ENCODE measurements around the gene SPG7. TPM values are rescaled to one million over a fixed set of nuclear protein-coding genes. Genes with fewer than 3 reads are reported as not detected.

The SPG7 gene
- total and polyA plus RNA-seq, 4 donors: 34.5 to 102 (median 49.5) TPM

DNA sequence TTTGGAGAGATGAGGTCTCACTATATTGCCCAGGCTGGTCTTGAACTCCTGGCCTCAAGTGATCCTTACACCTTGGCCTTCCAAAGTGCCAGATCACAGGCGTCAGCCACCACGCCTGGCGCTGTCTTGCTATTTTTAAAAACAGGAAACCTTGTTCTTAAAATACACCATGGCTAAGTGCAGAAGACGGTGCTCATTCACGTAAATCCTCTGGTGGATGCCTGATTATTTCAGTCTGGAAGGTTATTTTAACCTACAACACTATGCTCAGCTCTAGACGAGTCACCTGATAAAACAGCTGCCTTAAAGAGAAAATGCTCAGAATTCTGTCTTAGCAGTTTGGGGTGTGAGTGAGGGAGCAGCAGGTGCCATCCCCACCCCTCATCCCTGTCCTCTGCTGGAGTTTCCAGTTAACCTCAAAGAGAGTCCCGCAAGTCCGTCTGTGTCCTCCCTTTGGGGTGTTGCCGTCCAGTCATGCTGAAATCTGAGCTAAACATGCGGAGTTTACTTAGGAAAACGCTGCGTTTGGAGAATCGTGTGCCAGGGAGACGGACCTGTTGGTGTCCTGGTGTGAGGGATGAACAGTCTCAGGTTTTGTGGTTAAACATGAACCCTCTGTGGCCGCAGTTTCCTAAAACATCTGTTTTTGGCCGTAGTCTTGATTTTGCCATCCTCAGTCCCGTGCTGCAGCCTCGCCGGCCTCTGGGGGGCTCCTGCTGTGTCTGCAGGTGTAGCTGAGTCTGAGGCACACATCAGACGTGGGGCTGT, 17.1 kb downstream of the SPG7 start:
- no peak overlapping the region for H3K9ac ChIP-seq (ENCODE audit: low read depth in 1 of 2, low read length in 2 of 2)
- 82% methylated on average over 20 of the region's 20 CpGs for WGBS
- no peak for DNase-seq (ENCODE audit: low spot score)

DNA sequence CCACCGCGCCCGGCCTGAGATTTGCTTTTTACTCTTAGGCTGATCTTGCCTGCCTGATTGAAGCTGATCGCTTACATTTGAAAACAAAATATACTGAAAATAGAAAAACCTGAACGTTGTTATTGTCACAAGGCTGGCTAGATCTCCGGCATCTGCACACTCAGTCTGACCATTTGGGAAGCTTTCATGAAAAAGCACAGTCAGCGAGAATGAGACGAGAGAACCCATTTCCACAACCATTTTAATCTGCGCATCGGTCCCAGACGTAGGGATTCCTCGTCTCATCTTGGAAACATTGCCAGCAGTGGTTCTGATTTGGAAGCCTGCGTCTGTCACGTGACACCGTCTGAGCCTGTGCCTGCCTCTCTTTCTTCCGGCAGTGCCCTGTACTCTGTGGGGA, 20.9 kb downstream of the SPG7 start:
- Histone ChIP-seq H3K4me1 (ENCODE audit: control insufficient read depth in 4 of 4, insufficient read depth in 4 of 4, low read length in 3 of 4) (peaks cover 0 to 7% (median 3%) of the 10 kb centered on the region in 4 donors), H3K27ac (ENCODE audit: low read depth in 1 of 2, low read length in 2 of 2) (no peak overlapping the region), H3K4me3 (ENCODE audit: low read depth in 1 of 3, low read length in 3 of 3) (no peak overlapping the region), H3K27me3 (ENCODE audit: control insufficient read depth in 4 of 4, insufficient read depth in 4 of 4, low read length in 3 of 4) (no peaks in the 10 kb centered on the region), H3K9me3 (ENCODE audit: control insufficient read depth in 4 of 4, low read length in 3 of 4) (no peaks in the 10 kb centered on the region), H3K36me3 (ENCODE audit: control insufficient read depth in 4 of 4, insufficient read depth in 3 of 4, low read depth in 1 of 4, low read length in 3 of 4) (peaks cover 10 to 74% (median 35%) of the 10 kb centered on the region in 4 donors), H3K9ac (ENCODE audit: low read depth in 1 of 2, low read length in 2 of 2) (no peak overlapping the region)
- 89% methylated on average over 16 of the region's 16 CpGs for WGBS
- TF ChIP-seq NR2F2 (IDR thresholded peaks at IDR 0.05) (no peak), HNF4A (conservative IDR thresholded peaks at IDR 0.05) (no peak), EGR1 (IDR thresholded peaks at IDR 0.05; ENCODE audit: low read depth in 2 of 2) (no peak), RAD21 (IDR thresholded peaks at IDR 0.05) (no peak)
- TF ChIP-seq, protein P1, sequence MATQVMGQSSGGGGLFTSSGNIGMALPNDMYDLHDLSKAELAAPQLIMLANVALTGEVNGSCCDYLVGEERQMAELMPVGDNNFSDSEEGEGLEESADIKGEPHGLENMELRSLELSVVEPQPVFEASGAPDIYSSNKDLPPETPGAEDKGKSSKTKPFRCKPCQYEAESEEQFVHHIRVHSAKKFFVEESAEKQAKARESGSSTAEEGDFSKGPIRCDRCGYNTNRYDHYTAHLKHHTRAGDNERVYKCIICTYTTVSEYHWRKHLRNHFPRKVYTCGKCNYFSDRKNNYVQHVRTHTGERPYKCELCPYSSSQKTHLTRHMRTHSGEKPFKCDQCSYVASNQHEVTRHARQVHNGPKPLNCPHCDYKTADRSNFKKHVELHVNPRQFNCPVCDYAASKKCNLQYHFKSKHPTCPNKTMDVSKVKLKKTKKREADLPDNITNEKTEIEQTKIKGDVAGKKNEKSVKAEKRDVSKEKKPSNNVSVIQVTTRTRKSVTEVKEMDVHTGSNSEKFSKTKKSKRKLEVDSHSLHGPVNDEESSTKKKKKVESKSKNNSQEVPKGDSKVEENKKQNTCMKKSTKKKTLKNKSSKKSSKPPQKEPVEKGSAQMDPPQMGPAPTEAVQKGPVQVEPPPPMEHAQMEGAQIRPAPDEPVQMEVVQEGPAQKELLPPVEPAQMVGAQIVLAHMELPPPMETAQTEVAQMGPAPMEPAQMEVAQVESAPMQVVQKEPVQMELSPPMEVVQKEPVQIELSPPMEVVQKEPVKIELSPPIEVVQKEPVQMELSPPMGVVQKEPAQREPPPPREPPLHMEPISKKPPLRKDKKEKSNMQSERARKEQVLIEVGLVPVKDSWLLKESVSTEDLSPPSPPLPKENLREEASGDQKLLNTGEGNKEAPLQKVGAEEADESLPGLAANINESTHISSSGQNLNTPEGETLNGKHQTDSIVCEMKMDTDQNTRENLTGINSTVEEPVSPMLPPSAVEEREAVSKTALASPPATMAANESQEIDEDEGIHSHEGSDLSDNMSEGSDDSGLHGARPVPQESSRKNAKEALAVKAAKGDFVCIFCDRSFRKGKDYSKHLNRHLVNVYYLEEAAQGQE (IDR thresholded peaks at IDR 0.05): no peak
- TF ChIP-seq, protein P2, sequence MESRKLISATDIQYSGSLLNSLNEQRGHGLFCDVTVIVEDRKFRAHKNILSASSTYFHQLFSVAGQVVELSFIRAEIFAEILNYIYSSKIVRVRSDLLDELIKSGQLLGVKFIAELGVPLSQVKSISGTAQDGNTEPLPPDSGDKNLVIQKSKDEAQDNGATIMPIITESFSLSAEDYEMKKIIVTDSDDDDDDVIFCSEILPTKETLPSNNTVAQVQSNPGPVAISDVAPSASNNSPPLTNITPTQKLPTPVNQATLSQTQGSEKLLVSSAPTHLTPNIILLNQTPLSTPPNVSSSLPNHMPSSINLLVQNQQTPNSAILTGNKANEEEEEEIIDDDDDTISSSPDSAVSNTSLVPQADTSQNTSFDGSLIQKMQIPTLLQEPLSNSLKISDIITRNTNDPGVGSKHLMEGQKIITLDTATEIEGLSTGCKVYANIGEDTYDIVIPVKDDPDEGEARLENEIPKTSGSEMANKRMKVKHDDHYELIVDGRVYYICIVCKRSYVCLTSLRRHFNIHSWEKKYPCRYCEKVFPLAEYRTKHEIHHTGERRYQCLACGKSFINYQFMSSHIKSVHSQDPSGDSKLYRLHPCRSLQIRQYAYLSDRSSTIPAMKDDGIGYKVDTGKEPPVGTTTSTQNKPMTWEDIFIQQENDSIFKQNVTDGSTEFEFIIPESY (IDR thresholded peaks at IDR 0.05): no peak
- DNase-seq (ENCODE audit: low spot score): no peak

More for the DNA sequence above, 17.1 kb downstream of the SPG7 start:
- no peaks in the 10 kb centered on the region for H3K9me3 ChIP-seq (ENCODE audit: control insufficient read depth in 4 of 4, low read length in 3 of 4)
- no peak overlapping the region for H3K4me3 ChIP-seq (ENCODE audit: low read depth in 1 of 3, low read length in 3 of 3)
- H3K36me3 ChIP-seq (ENCODE audit: control insufficient read depth in 4 of 4, insufficient read depth in 3 of 4, low read depth in 1 of 4, low read length in 3 of 4): peaks cover 13 to 78% (median 41%) of the 10 kb centered on the region in 4 donors
- H3K27ac ChIP-seq (ENCODE audit: low read depth in 1 of 2, low read length in 2 of 2): no peak overlapping the region
- TF ChIP-seq HNF4A (conservative IDR thresholded peaks at IDR 0.05) (no peak), NR2F2 (IDR thresholded peaks at IDR 0.05) (no peak), FOXA2 (IDR thresholded peaks at IDR 0.05) (no peak), YY1 (IDR thresholded peaks at IDR 0.05) (no peak)
- TF ChIP-seq, protein P3, sequence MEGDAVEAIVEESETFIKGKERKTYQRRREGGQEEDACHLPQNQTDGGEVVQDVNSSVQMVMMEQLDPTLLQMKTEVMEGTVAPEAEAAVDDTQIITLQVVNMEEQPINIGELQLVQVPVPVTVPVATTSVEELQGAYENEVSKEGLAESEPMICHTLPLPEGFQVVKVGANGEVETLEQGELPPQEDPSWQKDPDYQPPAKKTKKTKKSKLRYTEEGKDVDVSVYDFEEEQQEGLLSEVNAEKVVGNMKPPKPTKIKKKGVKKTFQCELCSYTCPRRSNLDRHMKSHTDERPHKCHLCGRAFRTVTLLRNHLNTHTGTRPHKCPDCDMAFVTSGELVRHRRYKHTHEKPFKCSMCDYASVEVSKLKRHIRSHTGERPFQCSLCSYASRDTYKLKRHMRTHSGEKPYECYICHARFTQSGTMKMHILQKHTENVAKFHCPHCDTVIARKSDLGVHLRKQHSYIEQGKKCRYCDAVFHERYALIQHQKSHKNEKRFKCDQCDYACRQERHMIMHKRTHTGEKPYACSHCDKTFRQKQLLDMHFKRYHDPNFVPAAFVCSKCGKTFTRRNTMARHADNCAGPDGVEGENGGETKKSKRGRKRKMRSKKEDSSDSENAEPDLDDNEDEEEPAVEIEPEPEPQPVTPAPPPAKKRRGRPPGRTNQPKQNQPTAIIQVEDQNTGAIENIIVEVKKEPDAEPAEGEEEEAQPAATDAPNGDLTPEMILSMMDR (IDR thresholded peaks at IDR 0.05; ENCODE audit: low read depth, low read length, missing input control): no peak
- TF ChIP-seq, protein P2 (IDR thresholded peaks at IDR 0.05): no peak
- no peaks in the 10 kb centered on the region for H3K27me3 ChIP-seq (ENCODE audit: control insufficient read depth in 4 of 4, insufficient read depth in 4 of 4, low read length in 3 of 4)
- no peaks in the 10 kb centered on the region for H3K4me1 ChIP-seq (ENCODE audit: control insufficient read depth in 4 of 4, insufficient read depth in 4 of 4, low read length in 3 of 4)
